Measurements from ENCODE around the gene FGD6.

- no peak for TF ChIP-seq CTCF (IDR thresholded peaks at IDR 0.05)
- TF ChIP-seq POLR2A (IDR thresholded peaks at IDR 0.05), result no peak
- no peak for TF ChIP-seq EP300 (IDR thresholded peaks at IDR 0.05)
- TF ChIP-seq POLR2AphosphoS5 (IDR thresholded peaks at IDR 0.05), result no peak
These were observed 76.0 kb downstream of the FGD6 start for GRCh38 chr12:95141310-95141709.

All from upper lobe of left lung (tissue), 4 donors.